HL-60 (cell line): Measurements from ENCODE around the gene TP53I11.

Source experiments
- DNase-seq, 2 experiments: peaks; one replicate each; pipeline ENCODE4 v3.0.0-alpha.2; 2010 to 2020; ENCODE audit warnings: low read depth in 1 of 2, low spot score in 1 of 2
- H3K27ac ChIP-seq: fragments of 250-450 bp; sonication (Bioruptor Pico); replicated peaks from 2 replicates; pipeline ENCODE4 v1.5.1; 2020; ENCODE audit warnings: mild to moderate bottlenecking, moderate library complexity
- H3K27me3 ChIP-seq: fragments of 250-450 bp; sonication (Bioruptor Pico); 2 replicates; pipeline ENCODE4 v1.5.1; 2021; ENCODE audit warnings: mild to moderate bottlenecking, moderate library complexity; ENCODE audit not compliant: insufficient read depth, poor library complexity, severe bottlenecking
- H3K4me3 ChIP-seq: replicated peaks from 2 replicates; pipeline ENCODE4 v1.5.1; 2011; ENCODE audit warnings: mild to moderate bottlenecking, control low read depth, low read length; ENCODE audit not compliant: insufficient read depth
- CTCF ChIP-seq: IDR thresholded peaks from one replicate; pipeline ENCODE4 v1.5.1; 2011; ENCODE audit warnings: low read length, control low read depth, inconsistent platforms; ENCODE audit not compliant: insufficient read depth
- GABPA ChIP-seq: IDR thresholded peaks from 2 replicates; pipeline ENCODE4 v1.6.1; 2012; ENCODE audit warnings: low read depth
- POLR2AphosphoS5 ChIP-seq: IDR thresholded peaks from 2 replicates; pipeline ENCODE4 v1.6.1; 2012; ENCODE audit warnings: low read depth
- REST ChIP-seq: IDR thresholded peaks from 2 replicates; pipeline ENCODE4 v1.6.1; 2012; ENCODE audit warnings: low read depth; ENCODE audit not compliant: insufficient replicate concordance
- SPI1 ChIP-seq: IDR thresholded peaks from 2 replicates; pipeline ENCODE4 v1.6.1; 2012; ENCODE audit warnings: low read depth, mild to moderate bottlenecking, borderline replicate concordance

The TP53I11 gene

GRCh38 chr11:44997566-44997965, 46.9 kb upstream of the TP53I11 start:
- TF ChIP-seq GABPA = no peak
- TF ChIP-seq REST = no peak
- no peak for TF ChIP-seq CTCF
- no peak for TF ChIP-seq SPI1
- no peak for TF ChIP-seq POLR2AphosphoS5
- Histone ChIP-seq H3K27ac (no peak overlapping the region), H3K4me3 (no peak overlapping the region), H3K27me3 (peaks cover 2% of the 10 kb centered on the region)
- DNase-seq = no peak

- Histone ChIP-seq H3K4me3 (no peak overlapping the region), H3K27me3 (peaks cover 2% of the 10 kb centered on the region), H3K27ac (no peak overlapping the region)
- DNase-seq = no peak
- no peak for TF ChIP-seq POLR2AphosphoS5
- TF ChIP-seq REST = no peak
- no peak for TF ChIP-seq CTCF
- no peak for TF ChIP-seq GABPA
- TF ChIP-seq SPI1 = no peak
These were observed 44.1 kb upstream of the TP53I11 start for GRCh38 chr11:44994753-44995152.

GRCh38 chr11:44993971-44994704, 43.5 kb upstream of the TP53I11 start:
- Histone ChIP-seq H3K27ac (no peak overlapping the region), H3K4me3 (no peak overlapping the region), H3K27me3 (peaks cover 2% of the 10 kb centered on the region)
- no peak for TF ChIP-seq POLR2AphosphoS5
- TF ChIP-seq REST = no peak
- no peak for TF ChIP-seq SPI1
- TF ChIP-seq GABPA = no peak
- TF ChIP-seq CTCF = no peak
- no peak for DNase-seq
